AG04449 (cell line): ENCODE measurements around the gene NEMF.
"Not testable (repeated sequence)": the region's sequence is repeated elsewhere in the genome, so short reads cannot be mapped to it uniquely, and the experiment has no call there.

Experiments
- CTCF ChIA-PET: fragments of 350-600 bp; formaldehyde crosslinking; extraction: SDS; loops from one replicate; lab custom pipeline; 2021; ENCODE audit warnings: antibody characterized with exemption; lab: Yijun Ruan, JAX
- POLR2A ChIA-PET: fragments of 400-600, 350-600 bp; formaldehyde crosslinking; extraction: SDS; loops from one replicate; lab custom pipeline; 2020; ENCODE audit warnings: antibody characterized with exemption, inconsistent platforms; lab: Yijun Ruan, JAX
- DNase-seq: peaks from one replicate; pipeline ENCODE4 v3.0.0-alpha.2; 2010; ENCODE audit warnings: low read depth, low spot score
- H3K4me3 ChIP-seq: 2 replicates; pipeline ENCODE4 v1.5.1; 2011; ENCODE audit warnings: low read depth, mild to moderate bottlenecking, control low read depth, low read length
- TF ChIP-seq, protein P1 (sequence below): IDR thresholded peaks from one replicate; pipeline ENCODE4 v1.5.1; 2011; ENCODE audit warnings: mild to moderate bottlenecking, moderate library complexity, low read length, control low read depth, inconsistent platforms; ENCODE audit not compliant: insufficient read depth; ENCODE audit errors: missing control alignments

NEMF gene

DNA sequence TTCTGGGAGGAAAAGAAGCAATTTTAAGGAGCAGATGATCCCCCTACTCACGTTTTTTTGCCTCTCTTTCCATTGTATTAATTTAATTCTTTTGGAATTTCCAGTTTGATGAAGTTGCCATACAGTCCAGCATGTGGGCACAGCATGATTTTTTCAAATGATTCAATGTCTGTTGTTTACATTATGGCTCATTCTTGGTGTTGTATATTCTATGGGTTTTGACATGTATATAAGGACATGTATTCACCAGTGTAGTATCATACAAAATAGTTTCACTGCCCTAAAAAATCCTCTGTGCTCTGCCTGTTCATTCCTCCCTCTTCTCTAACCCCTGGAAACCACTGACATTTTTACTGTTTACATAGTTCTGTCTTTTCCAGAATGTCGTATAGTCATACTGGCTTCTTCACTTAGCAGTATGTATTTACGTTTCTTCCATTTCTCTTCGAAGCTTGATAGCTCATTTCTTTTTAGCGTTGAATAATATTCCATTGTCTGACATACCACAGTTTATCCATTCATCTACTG is 98.0 kb downstream of the NEMF start:
- ChIA-PET POLR2A (no interaction called here), CTCF (no interaction called here)
- no peak for DNase-seq
- H3K4me3 ChIP-seq, result no peak overlapping the region
- TF ChIP-seq, protein P1, sequence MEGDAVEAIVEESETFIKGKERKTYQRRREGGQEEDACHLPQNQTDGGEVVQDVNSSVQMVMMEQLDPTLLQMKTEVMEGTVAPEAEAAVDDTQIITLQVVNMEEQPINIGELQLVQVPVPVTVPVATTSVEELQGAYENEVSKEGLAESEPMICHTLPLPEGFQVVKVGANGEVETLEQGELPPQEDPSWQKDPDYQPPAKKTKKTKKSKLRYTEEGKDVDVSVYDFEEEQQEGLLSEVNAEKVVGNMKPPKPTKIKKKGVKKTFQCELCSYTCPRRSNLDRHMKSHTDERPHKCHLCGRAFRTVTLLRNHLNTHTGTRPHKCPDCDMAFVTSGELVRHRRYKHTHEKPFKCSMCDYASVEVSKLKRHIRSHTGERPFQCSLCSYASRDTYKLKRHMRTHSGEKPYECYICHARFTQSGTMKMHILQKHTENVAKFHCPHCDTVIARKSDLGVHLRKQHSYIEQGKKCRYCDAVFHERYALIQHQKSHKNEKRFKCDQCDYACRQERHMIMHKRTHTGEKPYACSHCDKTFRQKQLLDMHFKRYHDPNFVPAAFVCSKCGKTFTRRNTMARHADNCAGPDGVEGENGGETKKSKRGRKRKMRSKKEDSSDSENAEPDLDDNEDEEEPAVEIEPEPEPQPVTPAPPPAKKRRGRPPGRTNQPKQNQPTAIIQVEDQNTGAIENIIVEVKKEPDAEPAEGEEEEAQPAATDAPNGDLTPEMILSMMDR, result no peak

DNA sequence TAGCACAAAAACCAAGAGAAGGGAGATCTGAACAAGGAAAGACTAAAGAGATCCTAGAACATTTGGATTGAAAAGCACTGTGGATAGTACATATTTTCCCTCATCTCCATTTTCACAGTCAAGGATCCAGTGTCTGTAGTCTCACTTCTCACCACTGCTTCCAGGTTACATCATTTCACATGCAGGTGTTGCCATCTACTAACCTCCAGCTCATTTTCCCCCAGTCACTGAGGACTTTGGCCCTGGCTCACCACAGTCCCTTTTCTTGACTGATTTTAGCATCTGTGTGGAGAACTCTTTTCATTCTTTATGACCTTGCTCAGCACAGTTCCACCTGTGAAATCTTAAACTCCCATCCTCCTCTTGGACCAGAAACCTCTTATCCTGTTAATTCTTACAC is 106.1 kb downstream of the NEMF start:
- H3K4me3 ChIP-seq, CTCF ChIA-PET, POLR2A ChIA-PET, DNase-seq: not testable (repeated sequence)

DNA sequence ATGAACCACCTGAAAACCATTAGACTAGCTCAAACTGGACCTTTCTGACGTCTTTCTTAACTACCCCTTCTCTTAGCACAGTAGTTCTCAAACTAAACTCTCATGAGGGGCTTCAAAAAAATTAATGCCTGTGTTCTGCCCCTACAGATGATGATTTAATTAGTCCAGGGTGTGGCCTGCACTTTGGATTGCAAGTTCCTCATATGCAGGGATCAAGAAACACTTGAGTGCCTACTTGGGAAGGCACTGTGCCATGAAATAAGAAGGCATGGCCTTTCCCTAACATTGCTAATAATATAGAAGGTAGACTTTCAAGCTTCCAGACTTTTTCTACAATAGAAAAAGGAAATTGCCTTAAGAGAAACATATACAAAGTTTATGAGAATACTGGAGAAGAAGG is 107.4 kb downstream of the NEMF start:
- no peak overlapping the region for H3K4me3 ChIP-seq
- TF ChIP-seq, protein P1, result no peak
- ChIA-PET CTCF (no interaction called here), POLR2A (no interaction called here)
- no peak for DNase-seq

DNA sequence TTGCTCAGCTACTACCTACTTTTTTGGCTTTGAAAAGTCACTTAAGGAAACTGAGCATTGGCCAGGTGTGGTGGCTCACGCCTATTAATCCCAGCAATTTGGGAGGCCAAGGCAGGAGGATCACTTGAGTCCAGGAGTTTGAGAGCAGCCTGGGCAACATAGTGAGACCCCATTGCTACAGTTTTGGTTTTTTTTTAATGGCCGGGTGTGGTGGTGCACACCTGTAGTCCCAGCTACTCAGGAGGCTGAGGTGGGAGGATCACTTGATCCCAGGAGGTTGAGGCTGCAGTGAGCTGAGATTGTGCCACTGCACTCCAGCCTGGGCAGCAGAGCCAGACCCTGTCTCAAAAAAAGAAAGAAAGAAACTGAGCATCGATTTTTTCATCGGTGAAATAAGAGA is 116.9 kb downstream of the NEMF start:
- POLR2A ChIA-PET, CTCF ChIA-PET, H3K4me3 ChIP-seq, DNase-seq: not testable (repeated sequence)

DNA sequence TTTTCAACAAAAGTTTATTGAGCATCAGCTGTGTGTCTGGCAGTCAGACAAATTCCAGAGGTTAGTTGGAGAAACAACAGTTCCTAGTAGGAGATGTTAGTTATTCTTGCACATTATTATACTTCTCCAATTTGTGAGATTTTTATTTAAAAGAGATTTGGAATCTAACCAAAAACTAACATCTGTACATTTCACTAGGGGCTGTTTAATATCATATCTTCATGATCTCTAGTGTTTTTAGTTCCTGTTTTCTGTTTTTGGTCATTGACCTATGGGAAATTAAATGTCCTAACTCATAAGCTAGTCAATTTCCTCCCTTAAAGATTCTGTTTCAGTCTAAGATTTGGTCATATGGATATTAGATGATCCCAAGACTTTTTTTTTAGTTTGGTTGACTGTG is 118.8 kb downstream of the NEMF start:
- TF ChIP-seq, protein P1, result no peak
- no peak for DNase-seq
- no peak overlapping the region for H3K4me3 ChIP-seq
- ChIA-PET POLR2A (no interaction called here), CTCF (no interaction called here)

DNA sequence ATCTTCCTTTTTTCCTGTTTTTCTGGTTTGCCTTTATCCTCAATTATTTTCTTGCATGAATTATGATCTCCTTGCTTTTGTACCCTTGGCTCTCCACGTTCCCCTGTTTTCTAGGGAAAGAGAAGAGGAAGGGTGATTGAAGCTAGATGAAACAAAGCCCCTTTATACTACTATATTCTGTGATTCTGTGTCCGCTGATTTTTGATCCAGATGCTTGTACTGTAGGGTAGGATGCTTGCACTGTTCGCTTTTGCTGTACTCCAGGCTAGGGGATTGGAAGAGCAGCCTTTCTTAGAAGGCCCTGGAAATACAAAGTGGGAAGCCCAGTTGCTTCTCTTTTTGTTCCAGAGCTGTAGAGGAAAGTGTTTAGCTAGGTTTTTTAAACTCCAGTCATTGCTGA is 119.7 kb downstream of the NEMF start:
- no peak overlapping the region for H3K4me3 ChIP-seq
- ChIA-PET POLR2A (no interaction called here), CTCF (no interaction called here)
- TF ChIP-seq, protein P1, result no peak
- no peak for DNase-seq
